PC-3 (cell line): Measurements from ENCODE around the gene RHOV. TPM values are rescaled to one million over a fixed set of nuclear protein-coding genes. Genes with fewer than 3 reads are reported as not detected.

Experiments used
- ATAC-seq: fragments of 200-7000 bp; cut with Tn5 transposase; 2 replicates; pipeline ENCODE4 v1.9.1; 2020; ENCODE audit warnings: mild to moderate bottlenecking, moderate library complexity
- BruUV-seq: library from RNA; stranded (reverse); fragments of 400-500 nt; replicated peaks from 2 replicates; lab custom pipeline; 2021; lab: Mats Ljungman, UMichigan
- CTCF ChIA-PET: fragments of 300-600 bp; sonication (Branson Sonifier 250); formaldehyde crosslinking; loops from one replicate; lab custom pipeline; 2022; ENCODE audit warnings: antibody characterized with exemption; lab: Charles Lee
- POLR2A ChIA-PET: fragments of 300-600 bp; sonication (Branson Sonifier 250); formaldehyde crosslinking; loops from one replicate; lab custom pipeline; 2022; ENCODE audit warnings: antibody characterized with exemption; ENCODE audit not compliant: unreplicated experiment; lab: Charles Lee
- DNase-seq: peaks from one replicate; pipeline ENCODE4 v3.0.0-alpha.2; 2015
- H2AFZ ChIP-seq: fragments of 300-600 bp; sonication (generic); 2 replicates; pipeline ENCODE4 v1.6.0; 2016; ENCODE audit warnings: antibody characterized with exemption, low read length
- H3F3A ChIP-seq: fragments of 300-600 bp; sonication (generic); one replicate; pipeline ENCODE4 v1.6.0; 2017; ENCODE audit warnings: antibody characterized with exemption, low read length, control low read depth, mild to moderate bottlenecking; ENCODE audit not compliant: unreplicated experiment
- H3K27ac ChIP-seq: fragments of 300-600 bp; sonication (generic); 2 replicates; pipeline ENCODE4 v1.5.1; 2016; ENCODE audit warnings: mild to moderate bottlenecking, low read length
- H3K27me3 ChIP-seq: fragments of 300-600 bp; sonication (generic); 2 replicates; pipeline ENCODE4 v1.6.1; 2016; ENCODE audit warnings: low read length, mixed read lengths
- H3K36me3 ChIP-seq: fragments of 300-600 bp; sonication (generic); 2 replicates; pipeline ENCODE4 v1.6.1; 2016; ENCODE audit warnings: low read depth, mixed run types, low read length, mixed read lengths
- H3K4me1 ChIP-seq: fragments of 300-600 bp; sonication (generic); 2 replicates; pipeline ENCODE4 v1.5.1; 2016; ENCODE audit warnings: low read length; ENCODE audit not compliant: insufficient read depth
- H3K4me2 ChIP-seq: fragments of 300-600 bp; sonication (generic); 2 replicates; pipeline ENCODE4 v1.6.0; 2016; ENCODE audit warnings: low read length
- H3K4me3 ChIP-seq: fragments of 300-600 bp; sonication (generic); 2 replicates; pipeline ENCODE4 v1.5.1; 2016; ENCODE audit warnings: mild to moderate bottlenecking, low read length, mixed read lengths
- H3K79me2 ChIP-seq: fragments of 300-600 bp; sonication (generic); 2 replicates; pipeline ENCODE4 v1.6.1; 2017; ENCODE audit warnings: low read length, mixed read lengths
- H3K9ac ChIP-seq: fragments of 300-600 bp; sonication (generic); 2 replicates; pipeline ENCODE4 v1.6.0; 2016; ENCODE audit warnings: mild to moderate bottlenecking, low read length
- H3K9me2 ChIP-seq: fragments of 300-600 bp; sonication (generic); replicated peaks from 2 replicates; pipeline ENCODE4 v1.6.1; 2016; ENCODE audit warnings: mixed run types, low read length, mixed read lengths
- H3K9me3 ChIP-seq: fragments of 300-600 bp; sonication (generic); 2 replicates; pipeline ENCODE4 v1.6.1; 2016; ENCODE audit warnings: low read length, mixed read lengths
- H4K20me1 ChIP-seq: fragments of 300-600 bp; sonication (generic); 2 replicates; pipeline ENCODE4 v1.6.1; 2016; ENCODE audit warnings: low read length, mixed read lengths
- CTCF ChIP-seq: fragments of 300-600 bp; sonication (generic); conservative IDR thresholded peaks from 2 replicates; pipeline ENCODE4 v1.5.1; 2017; ENCODE audit warnings: antibody characterized with exemption, low read depth, mild to moderate bottlenecking, low read length
- EZH2 ChIP-seq: fragments of 300-600 bp; sonication (generic); IDR thresholded peaks from one replicate; pipeline ENCODE4 v1.6.1; 2017; ENCODE audit warnings: antibody characterized with exemption, mild to moderate bottlenecking, low read length; ENCODE audit not compliant: unreplicated experiment
- EZH2phosphoT487 ChIP-seq: fragments of 300-600 bp; sonication (generic); IDR thresholded peaks from 2 replicates; pipeline ENCODE4 v1.6.1; 2018; ENCODE audit warnings: mild to moderate bottlenecking, antibody characterized with exemption, low read length, borderline replicate concordance
- intact Hi-C: fragments of 100-400 bp; cut with micrococcal nuclease; formaldehyde crosslinking; loops from 2 replicates; pipeline ENCODE4 v1.9.0; 2023
- total RNA-seq: library from RNA; depleted of rRNA; stranded (reverse); fragments of >200 nt; gene quantifications from 2 replicates; pipeline ENCODE4 v1.2.3, GENCODE V29; 2014

Gene RHOV
- total RNA-seq, 1 experiment from 2014 or later: 39.5 TPM

- BruUV-seq: no TSS peak
- Histone ChIP-seq H3F3A (peaks cover 6% of the 10 kb centered on the region), H3K9ac (no peak overlapping the region), H3K4me2 (no peak overlapping the region), H4K20me1 (peaks cover 7% of the 10 kb centered on the region; the same call in 1 of the 2 replicates), H3K27ac (peak overlapping the region; percentile 28), H3K9me2 (no peaks in the 10 kb centered on the region), H3K36me3 (peaks cover 27% of the 10 kb centered on the region; the same call in 1 of the 2 replicates), H2AFZ (no peak overlapping the region), H3K9me3 (no peaks in the 10 kb centered on the region), H3K27me3 (no peaks in the 10 kb centered on the region), H3K79me2 (peaks cover 18% of the 10 kb centered on the region), H3K4me3 (no peak overlapping the region), H3K4me1 (peaks cover 29% of the 10 kb centered on the region)
- DNase-seq: no peak
- POLR2A ChIA-PET: no interaction called here
- CTCF ChIA-PET: interaction anchor here (0.5 to 2.6 kb wide), 6 partner anchors 8 to 209 kb away, joined by 3 to 13 read pairs (median 5); partner anchors contain the start of gene VPS18
- intact Hi-C loops: loop anchor here (10.0 kb wide), 1 partner anchor 212 kb away; the partner anchor contains the start of gene INO80
- ATAC-seq: no peak
- TF ChIP-seq EZH2phosphoT487 (no peak), EZH2 (no peak), CTCF (no peak)
Measured at GRCh38 chr15:40902605-40903561, 28.8 kb upstream of the RHOV start.

GRCh38 chr15:40901053-40901443, 27.0 kb upstream of the RHOV start:
- ChIA-PET CTCF (no interaction called here), POLR2A (interaction anchor here (0.6 kb wide), 1 partner anchor 178 kb away, joined by 11 read pairs; no protein-coding TSS in a partner anchor)
- no peak overlapping the region for H2AFZ ChIP-seq
- peaks cover 14% of the 10 kb centered on the region for H3K4me1 ChIP-seq
- peaks cover 6% of the 10 kb centered on the region for H3F3A ChIP-seq
- H3K9ac ChIP-seq: no peak overlapping the region
- H3K4me2 ChIP-seq: no peak overlapping the region
- H3K9me3 ChIP-seq: no peaks in the 10 kb centered on the region
- no TSS peak for BruUV-seq
- no peak overlapping the region for H3K4me3 ChIP-seq
- no peak for DNase-seq
- no peaks in the 10 kb centered on the region for H3K9me2 ChIP-seq
- H3K27me3 ChIP-seq: no peaks in the 10 kb centered on the region
- H3K36me3 ChIP-seq: peaks cover 35% of the 10 kb centered on the region; the same call in 1 of the 2 replicates
- H4K20me1 ChIP-seq: peaks cover 7% of the 10 kb centered on the region; the same call in 1 of the 2 replicates
- no peak overlapping the region for H3K27ac ChIP-seq
- H3K79me2 ChIP-seq: peaks cover 33% of the 10 kb centered on the region
- no peak for ATAC-seq
- no peak for TF ChIP-seq EZH2
- no peak for TF ChIP-seq EZH2phosphoT487
- intact Hi-C loops: loop anchor here (10.0 kb wide), 1 partner anchor 214 kb away; the partner anchor contains the start of gene INO80

- Histone ChIP-seq H3K9ac (no peak overlapping the region), H3K79me2 (peaks cover 39% of the 10 kb centered on the region), H3K27me3 (no peaks in the 10 kb centered on the region), H3K4me1 (peaks cover 16% of the 10 kb centered on the region), H4K20me1 (peaks cover 7% of the 10 kb centered on the region; the same call in 1 of the 2 replicates), H3K27ac (no peak overlapping the region), H3K36me3 (peaks cover 37% of the 10 kb centered on the region; the same call in 1 of the 2 replicates), H3F3A (peaks cover 2% of the 10 kb centered on the region), H2AFZ (no peak overlapping the region), H3K4me3 (no peak overlapping the region), H3K9me2 (no peaks in the 10 kb centered on the region), H3K9me3 (no peaks in the 10 kb centered on the region), H3K4me2 (no peak overlapping the region)
- ChIA-PET CTCF (no interaction called here), POLR2A (interaction anchor here (0.6 kb wide), 1 partner anchor 179 kb away, joined by 11 read pairs; no protein-coding TSS in a partner anchor)
- TF ChIP-seq EZH2phosphoT487 (no peak), EZH2 (no peak), CTCF (no peak)
- DNase-seq: no peak
- intact Hi-C loops: loop anchor here (10.0 kb wide), 1 partner anchor 214 kb away; the partner anchor contains the start of gene INO80
- BruUV-seq: no TSS peak
- no peak for ATAC-seq
Measured at GRCh38 chr15:40900256-40901052, 26.4 kb upstream of the RHOV start.
